ENCODE measurements around the gene ZNF574. TPM values are rescaled to one million over a fixed set of nuclear protein-coding genes. Genes with fewer than 3 reads are reported as not detected.

Gene ZNF574
- total and polyA plus RNA-seq, 2 of the 8 experiments (the other 6 are each of a cell fraction or from before 2014, with no cell fraction given): 27.0 to 38.8 TPM

DNA sequence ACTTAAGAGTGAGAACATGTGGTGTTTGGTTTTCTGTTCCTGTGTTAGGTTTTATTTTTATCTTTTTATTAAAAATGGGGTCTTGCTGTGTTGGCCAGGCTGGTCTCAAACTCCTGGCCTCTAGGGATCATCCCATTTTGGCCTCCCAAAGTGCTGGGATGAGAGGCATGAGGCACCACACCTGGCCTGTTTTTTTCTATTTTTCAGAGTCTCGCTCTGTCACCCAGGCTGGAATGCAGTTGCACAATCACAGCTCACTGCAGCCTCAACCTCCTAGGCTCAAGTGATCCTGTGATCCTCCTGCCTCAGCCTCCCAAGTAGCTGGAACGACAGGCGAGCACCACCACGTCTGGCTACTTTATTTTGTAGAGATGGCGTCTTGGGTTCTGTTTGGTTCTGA, 7.6 kb downstream of the ZNF574 start:
- Histone ChIP-seq H2BK12ac (ENCODE audit: low read depth, low read length) (no peak overlapping the region), H3K23me2 (ENCODE audit: low read depth, low read length) (no peaks in the 10 kb centered on the region; the same call in 1 of the 2 replicates), H4K91ac (replicated peaks; ENCODE audit: insufficient read length, low read length) (no peak overlapping the region), H3K4ac (replicated peaks; ENCODE audit: insufficient read length, low read depth, low read length) (no peak overlapping the region), H2BK120ac (replicated peaks; ENCODE audit: low read depth, low read length) (no peak overlapping the region), H3K9me3 (ENCODE audit: insufficient read depth in 2 of 2, low read depth in 1 of 2, low read length in 1 of 2) (no peaks in the 10 kb centered on the region), H2AFZ (ENCODE audit: low read length) (no peak overlapping the region), H2BK15ac (ENCODE audit: low read length) (no peak overlapping the region), H4K5ac (ENCODE audit: insufficient read length, low read depth, low read length) (no peak overlapping the region), H3K27ac (ENCODE audit: low read depth, low read length) (no peak overlapping the region), H3K4me2 (ENCODE audit: insufficient read depth in 1 of 2, low read depth in 2 of 2, low read length in 2 of 2) (no peak overlapping the region), H3K27me3 (replicated peaks in 1 of 4; ENCODE audit: control insufficient read depth in 3 of 4, extremely low read depth in 1 of 4, insufficient read depth in 3 of 4, low read length in 3 of 4) (no peaks in the 10 kb centered on the region), H3K79me2 (ENCODE audit: control insufficient read depth in 1 of 2, insufficient read depth in 2 of 2, low read length in 2 of 2) (peaks cover 2 to 19% of the 10 kb centered on the region in 2 experiments; a peak in 3 of 4 replicates), H3K36me3 (ENCODE audit: control insufficient read depth in 2 of 4, insufficient read depth in 4 of 4, low read length in 3 of 4) (peaks cover 15 to 35% (median 33%) of the 10 kb centered on the region in 4 experiments; a peak in 7 of 8 replicates), H4K20me1 (replicated peaks in 1 of 2; ENCODE audit: control insufficient read depth in 1 of 2, insufficient read depth in 2 of 2, low read length in 2 of 2) (peaks cover 17 to 35% of the 10 kb centered on the region in 2 experiments), H3K14ac (ENCODE audit: insufficient read length) (no peak overlapping the region), H3K79me1 (ENCODE audit: low read depth, low read length) (peaks cover 7% of the 10 kb centered on the region; the same call in 1 of the 2 replicates), H3K4me3 (ENCODE audit: extremely low read depth in 1 of 4, insufficient read depth in 2 of 4, low read depth in 3 of 4, low read length in 4 of 4) (no peak overlapping the region), H2AK5ac (ENCODE audit: low read depth, low read length) (no peak overlapping the region), H3K18ac (ENCODE audit: extremely low read depth, low read length) (no peak overlapping the region), H3K9ac (replicated peaks in 1 of 4; ENCODE audit: extremely low read depth in 1 of 4, low read depth in 3 of 4, low read length in 3 of 4) (no peak overlapping the region), H4K8ac (ENCODE audit: extremely low read depth, insufficient read depth, low read length) (no peak overlapping the region), H3K56ac (replicated peaks; ENCODE audit: insufficient read length, low read depth, low read length) (no peak overlapping the region), H2BK5ac (ENCODE audit: low read depth, low read length) (no peak overlapping the region), H3K23ac (ENCODE audit: insufficient read length) (no peak overlapping the region), H2BK20ac (ENCODE audit: low read length) (no peak overlapping the region), H3K4me1 (replicated peaks in 1 of 4; ENCODE audit: control insufficient read depth in 3 of 4, insufficient read depth in 4 of 4, low read length in 3 of 4) (peaks cover 0 to under 1% (median 0%) of the 10 kb centered on the region in 4 experiments; a peak in 2 of 7 replicates)
- TF ChIP-seq MAFK (IDR thresholded peaks at IDR 0.05; ENCODE audit: low read depth, low read length): no peak
- TF ChIP-seq CEBPB (IDR thresholded peaks at IDR 0.05; ENCODE audit: low read depth, low read length): peak; percentile 61
- TF ChIP-seq POLR2AphosphoS5 (IDR thresholded peaks at IDR 0.05; ENCODE audit: low read depth, low read length): no peak
- ChIA-PET CTCF (ENCODE audit: partially characterized antibody) (interaction anchor here (0.9 to 1.1 kb wide), 3 partner anchors 10 to 55 kb away, joined by 3 to 4 read pairs (median 3); no protein-coding TSS in a partner anchor), POLR2A (ENCODE audit: partially characterized antibody) (interaction anchor here (0.6 to 2.5 kb wide), 3 partner anchors 7 to 584 kb away, joined by 3 to 10 read pairs (median 3); partner anchors contain the start of gene ZNF574)
- WGBS, 2 experiments (ENCODE audit: extremely low coverage in 1 of 2, insufficient coverage in 1 of 2, insufficient read length in 1 of 2, insufficient replicate concordance in 2 of 2, low coverage in 1 of 2, low lambda C conversion rate in 2 of 2, missing lambda C conversion rate in 1 of 2): 91% methylated on average over 5 of the region's 5 CpGs; no CpG with 5 or more reads in 1 of the 2 experiments
- DNase-seq (ENCODE audit: low read depth in 1 of 2, low spot score in 2 of 2): no peak
- no peak for FAIRE-seq
